GM18870 (cell line): ENCODE results near the gene RAB11A.
"Not testable (repeated sequence)": the region's sequence is repeated elsewhere in the genome, so short reads cannot be mapped to it uniquely, and the experiment has no call there.

ENCODE experiments used
- ATAC-seq: cut with Tn5 transposase; IDR thresholded peaks from one replicate; pipeline ENCODE4 v1.9.1; 2021; ENCODE audit warnings: moderate library complexity; ENCODE audit not compliant: unreplicated experiment

RAB11A gene

DNA sequence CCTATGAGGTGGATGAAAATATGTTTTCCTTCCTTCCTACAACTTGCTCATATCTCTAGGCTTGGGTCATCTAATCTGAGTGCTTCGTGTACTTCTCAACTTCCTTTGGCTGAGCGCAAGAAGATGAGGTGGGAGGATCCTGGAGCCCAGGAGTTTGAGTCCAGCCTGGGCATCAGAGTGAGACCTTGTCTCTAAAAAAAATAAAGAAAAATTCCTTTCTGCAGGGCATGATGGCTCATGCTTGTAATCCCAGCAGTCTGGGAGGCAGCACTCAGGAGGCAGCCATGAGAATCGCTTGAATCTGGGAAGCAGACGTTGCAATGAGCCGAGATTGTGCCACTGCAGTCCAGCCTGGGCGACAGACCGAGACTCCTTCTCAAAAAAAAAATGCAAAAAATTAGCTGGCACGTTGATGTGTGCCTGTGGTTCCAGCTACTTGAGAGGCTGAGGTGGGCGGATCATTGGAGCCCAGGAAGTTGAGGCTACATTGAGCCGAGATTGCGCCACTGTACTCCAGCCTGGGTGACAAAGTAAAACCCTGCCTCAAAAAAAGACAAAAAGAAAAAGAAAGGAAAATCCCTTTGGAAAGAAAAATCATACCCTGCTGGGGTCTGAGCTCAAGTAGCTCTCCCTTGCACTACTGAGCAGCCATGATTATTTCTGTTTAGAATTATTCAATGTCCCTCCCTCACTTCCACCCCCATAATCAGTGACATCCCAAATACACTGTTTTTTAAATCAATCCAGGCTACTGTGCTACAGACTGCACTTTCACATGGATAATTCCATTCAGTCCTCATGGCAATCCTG lies 28.0 kb upstream of the RAB11A start:
- no peak for ATAC-seq

- no peak for ATAC-seq
These were observed 23.3 kb upstream of the RAB11A start for GRCh38 chr15:65845826-65846519.

DNA sequence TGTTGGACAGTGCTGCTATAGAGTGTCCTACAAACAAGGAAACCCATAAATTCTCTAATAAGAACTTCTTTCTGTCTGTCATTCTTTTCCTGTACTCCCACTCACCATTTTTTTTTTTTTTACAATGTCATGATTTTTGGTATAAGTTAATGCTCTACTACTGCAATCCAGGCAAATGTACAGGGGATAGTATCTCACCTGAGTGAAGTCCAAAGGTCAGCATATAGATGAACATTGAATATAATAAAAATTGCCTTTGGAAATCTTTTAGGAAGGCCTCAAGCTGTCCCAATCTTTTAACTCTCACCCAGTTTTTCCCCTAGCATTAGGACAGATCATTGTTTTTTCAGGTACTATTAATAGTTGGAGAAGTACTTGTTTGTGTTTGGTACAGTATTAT lies 21.3 kb upstream of the RAB11A start:
- ATAC-seq, result no peak

GRCh38 chr15:65851981-65852380 lies 17.3 kb upstream of the RAB11A start:
- ATAC-seq, result no peak

- ATAC-seq, result no peak
These were observed 12.4 kb upstream of the RAB11A start for GRCh38 chr15:65856821-65857455.

DNA sequence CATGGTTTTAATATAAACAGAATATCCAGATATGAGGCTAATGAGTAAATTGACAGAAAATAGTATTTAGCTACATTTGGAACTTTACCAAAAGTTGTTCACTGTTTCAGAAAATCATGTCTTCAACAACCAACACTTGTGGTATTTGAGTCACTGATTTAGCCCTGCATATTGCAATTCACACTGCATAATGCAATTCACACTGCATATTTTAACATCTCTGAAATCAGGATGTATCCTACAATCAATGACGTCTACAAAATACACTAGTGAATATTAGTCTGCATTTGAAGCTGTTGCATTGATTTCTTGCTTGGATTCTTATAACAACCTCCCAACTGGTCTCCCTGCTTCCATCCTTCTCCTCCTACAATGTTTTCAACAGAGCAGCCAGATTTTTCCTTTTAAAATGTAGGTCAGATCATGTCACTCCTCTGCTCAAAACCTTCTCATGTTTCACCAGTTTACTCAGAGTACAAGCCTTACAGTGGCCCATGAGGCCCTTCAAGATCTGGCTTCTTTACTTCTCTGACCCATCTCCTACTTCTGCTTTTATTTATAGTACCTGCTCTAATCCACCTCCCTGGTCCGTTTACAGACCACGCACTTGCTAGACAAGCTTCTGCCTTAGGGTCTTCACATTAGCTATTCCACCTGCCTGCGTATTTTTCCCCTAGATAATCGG lies 11.4 kb upstream of the RAB11A start:
- ATAC-seq, result no peak

DNA sequence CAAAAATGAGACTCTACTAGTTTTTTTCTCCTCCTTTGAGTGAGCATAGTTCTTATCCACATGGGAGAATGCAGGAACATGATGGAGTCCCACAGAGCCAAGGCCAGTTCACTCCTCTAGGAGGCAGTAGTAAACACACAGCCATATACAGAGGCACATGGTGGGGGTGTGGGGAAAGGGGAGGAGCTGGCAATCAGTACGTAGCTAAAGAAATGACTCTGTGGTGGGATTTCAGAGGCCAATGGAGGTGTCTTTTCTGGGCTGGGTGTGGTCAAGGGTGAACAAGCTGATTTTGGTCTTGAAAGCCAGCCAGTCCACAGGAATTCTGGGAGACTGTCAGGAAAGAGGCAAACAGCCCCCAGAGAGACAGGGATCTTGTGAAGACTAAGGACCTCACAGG lies 6.6 kb upstream of the RAB11A start:
- no peak for ATAC-seq

GRCh38 chr15:65863106-65863505 lies 6.2 kb upstream of the RAB11A start:
- no peak for ATAC-seq

DNA sequence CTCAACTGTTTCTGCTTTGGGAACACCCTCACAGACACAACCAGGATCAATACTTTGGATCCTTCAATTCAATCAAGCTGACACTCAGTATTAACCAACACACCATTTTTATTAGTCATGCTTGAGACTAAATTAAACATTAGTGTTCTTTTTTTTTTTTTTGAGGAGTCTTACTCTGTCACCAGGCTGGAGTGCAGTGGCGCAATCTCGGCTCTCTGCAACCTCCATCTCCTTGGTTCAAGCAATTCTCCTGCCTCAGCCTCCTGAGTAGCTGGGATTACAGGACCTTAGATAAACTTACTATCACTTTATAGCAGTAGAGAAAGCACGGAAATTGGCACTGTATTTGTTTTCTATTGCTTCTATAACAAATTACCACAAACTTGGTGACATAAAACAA lies 2.0 kb upstream of the RAB11A start:
- no peak for ATAC-seq

DNA sequence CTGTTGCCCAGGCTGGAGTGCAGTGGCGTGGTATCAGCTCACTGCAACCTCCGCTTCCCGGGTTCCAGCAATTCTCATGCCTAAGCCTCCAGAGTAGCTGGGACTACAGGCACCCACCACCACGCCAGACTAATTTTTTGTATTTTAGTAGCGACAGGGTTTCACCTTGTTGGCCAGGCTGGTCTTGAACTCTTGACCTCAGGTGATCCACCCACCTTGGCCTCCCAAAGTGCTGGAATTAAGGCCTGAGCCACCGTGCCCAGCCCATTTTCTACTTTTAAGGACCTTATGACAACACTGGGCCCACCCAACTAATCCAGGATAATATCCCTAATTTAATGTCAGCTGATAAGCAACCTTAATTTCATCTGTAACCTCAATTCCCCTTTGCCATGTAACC lies 1.4 kb upstream of the RAB11A start:
- ATAC-seq, result not testable (repeated sequence)

- ATAC-seq, result no peak
These were observed 655 bp upstream of the RAB11A start for GRCh38 chr15:65868546-65869125.

GRCh38 chr15:65869954-65870871 lies 922 bp downstream of the RAB11A start:
- peak; percentile 1 for ATAC-seq

DNA sequence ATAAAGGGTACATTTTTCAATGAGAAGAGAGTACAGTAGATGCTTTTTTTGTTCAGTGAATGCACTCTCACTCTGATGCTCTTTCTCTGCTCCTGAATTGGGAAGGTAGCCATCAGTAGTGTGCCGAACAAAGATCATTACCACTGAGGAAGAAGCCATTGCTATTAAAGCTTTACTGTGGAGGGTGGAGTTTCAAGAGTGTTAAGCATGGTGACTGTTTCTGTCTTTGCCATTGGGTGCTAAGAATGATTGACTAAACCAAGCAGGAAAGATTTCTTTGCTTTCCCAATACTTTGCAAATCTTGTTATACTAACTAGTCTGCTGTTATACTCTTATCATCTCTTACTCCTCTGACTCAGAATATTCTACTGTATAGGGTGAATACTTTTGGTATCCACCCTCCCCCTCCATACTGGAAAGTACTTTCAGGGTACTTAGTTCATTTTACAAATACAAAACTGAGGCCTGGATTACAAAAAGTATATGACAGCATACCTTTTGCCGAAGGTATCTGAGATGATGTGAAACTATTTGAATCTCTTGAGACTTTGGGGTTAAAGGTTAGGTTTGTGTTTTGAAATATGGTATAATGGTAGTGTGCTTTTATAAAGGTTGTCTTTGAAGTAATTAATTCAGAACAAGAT lies 1.7 kb downstream of the RAB11A start:
- ATAC-seq, result no peak

GRCh38 chr15:65871886-65872285 lies 2.6 kb downstream of the RAB11A start:
- ATAC-seq, result not testable (repeated sequence)

GRCh38 chr15:65872596-65872995 lies 3.3 kb downstream of the RAB11A start:
- ATAC-seq, result not testable (repeated sequence)

GRCh38 chr15:65873256-65873655 lies 4.0 kb downstream of the RAB11A start:
- no peak for ATAC-seq

- ATAC-seq, result no peak
These were observed 6.2 kb downstream of the RAB11A start for GRCh38 chr15:65875458-65875857.

DNA sequence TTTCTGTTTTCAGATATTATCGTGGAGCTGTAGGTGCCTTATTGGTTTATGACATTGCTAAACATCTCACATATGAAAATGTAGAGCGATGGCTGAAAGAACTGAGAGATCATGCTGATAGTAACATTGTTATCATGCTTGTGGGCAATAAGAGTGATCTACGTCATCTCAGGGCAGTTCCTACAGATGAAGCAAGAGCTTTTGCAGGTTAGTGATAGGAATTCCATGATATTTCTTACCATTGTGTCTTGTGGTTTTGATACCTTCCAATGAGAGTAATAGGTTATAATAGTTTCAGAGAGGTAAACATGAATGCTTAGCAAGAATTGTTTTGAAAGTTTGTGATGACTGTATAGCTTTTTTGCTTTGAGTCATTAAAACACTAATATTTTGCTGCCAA lies 8.5 kb downstream of the RAB11A start:
- ATAC-seq, result no peak

- ATAC-seq, result no peak
These were observed 12.6 kb downstream of the RAB11A start for GRCh38 chr15:65881766-65882434.
